Iris pigment epithelial cell (primary cell): ENCODE data around the gene WDR31.
"Not testable (repeated sequence)": the region's sequence is repeated elsewhere in the genome, so short reads cannot be mapped to it uniquely, and the experiment has no call there.

Experiments used
- DNase-seq: peaks from one replicate; pipeline ENCODE4 v3.0.0-alpha.2; 2011; ENCODE audit warnings: low read depth

WDR31 gene

GRCh38 chr9:113298311-113298710 is 41.8 kb downstream of the WDR31 start:
- DNase-seq = no peak

DNA sequence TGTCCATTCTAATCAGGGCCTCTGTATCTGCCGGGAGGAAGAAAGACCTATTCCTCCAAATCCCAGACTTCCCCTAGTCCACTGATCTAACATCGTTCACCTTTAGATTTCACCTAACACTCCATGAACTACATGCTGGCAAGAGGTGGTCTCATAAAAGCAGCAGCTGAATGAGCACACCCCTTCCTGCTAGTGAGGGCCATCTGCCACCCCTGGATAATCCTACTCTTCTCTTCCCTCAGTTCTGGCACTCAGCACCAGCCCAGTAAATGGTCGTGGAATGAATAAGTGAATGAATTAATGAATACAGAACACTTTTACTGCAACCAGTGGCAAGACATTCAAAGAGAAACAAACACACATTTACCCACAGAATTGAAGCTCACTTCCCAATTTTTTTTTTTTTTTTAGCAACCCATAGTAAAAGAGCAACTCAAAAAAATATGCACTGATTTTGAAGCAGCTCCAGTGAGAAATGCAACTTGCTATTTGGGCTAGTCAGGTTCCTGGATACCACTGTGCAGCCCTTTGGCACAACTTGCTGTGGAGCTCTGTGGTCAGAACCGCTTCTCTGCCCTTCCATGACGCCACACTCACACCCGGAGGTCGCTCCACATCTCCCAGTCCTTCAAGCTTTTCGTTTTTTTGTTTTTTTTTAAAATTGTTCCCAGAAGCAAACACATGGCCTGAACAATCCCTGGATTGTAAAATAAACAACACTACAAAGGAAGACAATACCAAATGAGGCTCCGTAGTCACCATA is 43.1 kb downstream of the WDR31 start:
- DNase-seq = no peak

DNA sequence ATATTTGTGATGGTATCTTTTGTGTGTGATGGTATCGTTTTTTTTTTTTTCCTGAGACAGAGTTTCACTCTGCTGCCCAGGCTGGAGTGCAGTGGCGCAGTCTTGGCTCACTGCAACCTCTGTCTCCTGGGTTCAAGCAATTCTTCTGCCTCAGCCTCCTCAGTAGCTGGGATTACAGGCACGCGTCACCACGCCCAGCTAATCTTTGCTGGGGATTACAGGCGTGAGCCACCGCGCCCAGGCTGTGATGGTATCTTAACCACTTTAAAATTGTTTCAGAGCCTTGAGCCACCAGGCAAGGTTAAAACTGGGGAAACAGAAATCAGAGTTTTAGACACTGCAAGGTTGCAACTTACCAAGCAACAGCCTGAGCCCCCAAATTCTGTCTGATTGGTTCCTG is 43.8 kb downstream of the WDR31 start:
- not testable (repeated sequence) for DNase-seq

GRCh38 chr9:113293285-113293878 is 46.7 kb downstream of the WDR31 start:
- DNase-seq = peak; percentile 47

GRCh38 chr9:113290052-113290607 is 49.9 kb downstream of the WDR31 start:
- DNase-seq = peak; percentile 67

- no peak for DNase-seq
These were observed 51.0 kb downstream of the WDR31 start for GRCh38 chr9:113289091-113289490.

DNA sequence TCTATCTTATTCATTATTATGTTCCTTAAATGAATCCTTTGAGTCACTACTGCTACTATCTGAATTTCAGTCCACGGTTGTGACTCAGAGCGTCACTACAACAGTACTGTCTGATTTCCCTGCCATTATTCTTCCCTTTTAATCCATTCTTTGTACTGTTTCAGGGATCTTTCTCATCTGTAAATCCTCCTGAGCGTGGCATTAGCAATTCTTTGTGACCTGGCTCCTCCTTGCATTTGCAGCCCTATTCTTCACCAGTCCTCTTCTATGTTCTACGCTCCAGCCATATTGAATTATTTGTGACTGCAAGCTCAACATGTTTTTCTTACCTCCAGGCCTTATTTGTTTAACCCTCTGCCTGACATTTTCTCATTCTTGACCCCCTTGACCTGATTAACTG is 58.7 kb downstream of the WDR31 start:
- DNase-seq = no peak

GRCh38 chr9:113278840-113279239 is 61.2 kb downstream of the WDR31 start:
- no peak for DNase-seq

- DNase-seq = peak; percentile 99
These were observed 64.6 kb downstream of the WDR31 start, which contains the start of the genes CDC26 and PRPF4 for GRCh38 chr9:113275157-113276131. CDC26 (minus strand) TSS chr9:113275572; CDS start chr9:113272507, 3,065 bp downstream. PRPF4 (plus strand) TSS chr9:113275658; CDS start chr9:113275744, 86 bp downstream.

- peak; percentile 57 for DNase-seq
These were observed 65.5 kb downstream of the WDR31 start for GRCh38 chr9:113274474-113275156.

DNA sequence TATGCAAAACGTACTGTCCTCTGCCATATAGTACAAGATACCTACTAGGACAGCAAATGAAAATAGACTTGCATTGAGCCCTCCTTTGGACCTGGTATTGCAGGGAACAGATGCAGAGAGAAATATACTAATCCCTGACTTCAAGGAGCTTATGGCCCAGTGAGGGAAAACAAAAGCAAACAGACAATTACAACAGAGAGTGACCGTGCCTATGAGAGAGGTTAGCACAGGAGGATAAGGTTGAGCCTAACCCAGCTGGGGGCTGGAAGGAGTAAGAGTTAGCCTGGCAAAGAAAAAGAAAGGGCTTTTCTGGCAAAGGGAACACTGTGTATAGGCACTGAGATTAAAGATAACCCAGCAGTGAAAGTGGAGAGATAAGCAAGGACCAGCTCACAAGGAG is 70.2 kb downstream of the WDR31 start:
- no peak for DNase-seq

- no peak for DNase-seq
These were observed 70.7 kb downstream of the WDR31 start for GRCh38 chr9:113269355-113269754.

- DNase-seq = no peak
These were observed 72.0 kb downstream of the WDR31 start for GRCh38 chr9:113267911-113268566.

DNA sequence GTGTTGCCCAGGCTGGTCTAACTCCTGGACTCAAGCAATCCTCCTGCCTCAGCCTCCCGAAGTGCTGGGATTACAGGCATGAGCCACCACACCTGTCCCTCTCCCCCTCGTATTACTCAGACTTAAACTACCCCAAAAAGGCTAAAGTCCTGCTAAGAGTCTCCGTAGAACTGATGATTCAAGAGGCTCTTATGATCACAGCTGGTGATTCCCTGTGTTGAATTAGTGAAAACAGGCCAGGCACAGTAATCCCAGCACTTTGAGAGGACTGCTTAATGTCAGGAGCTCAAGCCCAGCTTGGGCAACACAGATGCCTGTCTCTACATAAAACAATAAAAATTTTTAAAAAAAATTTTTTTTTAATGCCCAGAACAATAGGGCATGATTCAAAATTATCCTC is 73.9 kb downstream of the WDR31 start:
- peak; percentile 6 for DNase-seq
